Activated CD4-positive, alpha-beta T cell treated with anti-CD3 and anti-CD28 coated beads, Interleukin-2, amount 10 ng/mL, durations not matched to agents 7 days and 5 days (primary cell): ENCODE data around the gene SPPL3. TPM values are rescaled to one million over a fixed set of nuclear protein-coding genes. Genes with fewer than 3 reads are reported as not detected.

Experiments used
- CTCF ChIA-PET: fragments of 350-600 bp; sonication (Branson Sonifier 250); formaldehyde crosslinking; loops from one replicate; lab custom pipeline; 2021; ENCODE audit warnings: antibody characterized with exemption; lab: Charles Lee
- POLR2A ChIA-PET: fragments of 350-600 bp; sonication (Branson Sonifier 250); formaldehyde crosslinking; loops from one replicate; lab custom pipeline; 2021; ENCODE audit warnings: antibody characterized with exemption; lab: Charles Lee
- DNase-seq: peaks from one replicate; pipeline ENCODE4 v3.0.0-alpha.2; 2020
- H3K27ac Mint-ChIP-seq: one replicate; pipeline ENCODE4 v1.8.0; 2021; ENCODE audit warnings: mild to moderate bottlenecking, moderate library complexity, mixed read lengths
- H3K27me3 Mint-ChIP-seq: one replicate; pipeline ENCODE4 v1.8.0; 2021; ENCODE audit warnings: mixed read lengths
- H3K36me3 Mint-ChIP-seq: one replicate; pipeline ENCODE4 v1.8.0; 2021; ENCODE audit warnings: low read depth, mixed read lengths
- H3K4me1 Mint-ChIP-seq: one replicate; pipeline ENCODE4 v1.8.0; 2021; ENCODE audit warnings: mixed read lengths
- H3K4me3 Mint-ChIP-seq: one replicate; pipeline ENCODE4 v1.8.0; 2021; ENCODE audit warnings: mild to moderate bottlenecking, moderate library complexity, mixed read lengths
- H3K9me3 Mint-ChIP-seq: one replicate; pipeline ENCODE4 v1.8.0; 2021; ENCODE audit warnings: mixed read lengths
- total RNA-seq, 2 experiments: library from RNA; stranded (reverse); gene quantifications; one replicate each; pipeline ENCODE4 v1.2.3, GENCODE V29; 2021

SPPL3 gene
- total RNA-seq, 2 experiments from 2014 or later = 31.9 to 43.0 TPM

GRCh38 chr12:120757949-120758348, 146.2 kb downstream of the SPPL3 start:
- ChIA-PET POLR2A (interaction anchor here (0.6 kb wide), 1 partner anchor 155 kb away, joined by 3 read pairs; no protein-coding TSS in a partner anchor), CTCF (interaction anchor here (1.3 kb wide), 2 partner anchors 15 to 43 kb away, joined by 3 read pairs; no protein-coding TSS in a partner anchor)
- no peak for DNase-seq
- no peak overlapping the region for H3K4me3 Mint-ChIP-seq
- H3K27ac Mint-ChIP-seq = no peak overlapping the region
- H3K4me1 Mint-ChIP-seq = peaks cover 9% of the 10 kb centered on the region
- peaks cover 5% of the 10 kb centered on the region for H3K27me3 Mint-ChIP-seq
- peaks cover 13% of the 10 kb centered on the region for H3K36me3 Mint-ChIP-seq
- peaks cover 5% of the 10 kb centered on the region for H3K9me3 Mint-ChIP-seq

DNA sequence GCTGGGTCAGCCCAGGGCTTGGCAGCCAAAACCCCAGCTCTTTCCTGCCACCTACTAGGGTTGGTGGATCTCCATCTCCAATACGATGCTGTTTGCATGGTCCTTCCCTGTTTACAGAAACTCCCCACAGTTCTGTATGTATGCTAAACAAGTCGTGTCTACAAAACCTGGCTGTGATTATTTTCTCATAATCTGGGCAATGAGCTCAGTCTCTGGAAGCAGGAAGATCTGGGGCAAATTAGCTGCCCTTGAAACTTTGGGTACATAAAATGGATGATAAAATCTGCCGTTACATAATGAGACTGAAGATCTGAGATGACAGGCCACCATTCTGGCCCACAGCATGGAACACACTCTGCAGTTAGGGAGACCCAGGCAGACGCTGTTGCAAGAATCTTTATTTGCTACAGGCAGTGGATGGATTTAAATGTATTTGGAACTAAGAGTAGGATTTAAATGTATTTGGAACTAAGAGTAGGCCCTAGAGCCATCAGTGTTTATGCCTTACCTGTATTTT, 146.9 kb downstream of the SPPL3 start:
- Mint-ChIP-seq H3K4me1 (peaks cover 9% of the 10 kb centered on the region), H3K36me3 (peaks cover 12% of the 10 kb centered on the region), H3K9me3 (peaks cover 5% of the 10 kb centered on the region), H3K27ac (no peak overlapping the region), H3K4me3 (no peak overlapping the region), H3K27me3 (peaks cover 5% of the 10 kb centered on the region)
- DNase-seq = no peak
- ChIA-PET CTCF (interaction anchor here (1.3 kb wide), 1 partner anchor 43 kb away, joined by 3 read pairs; no protein-coding TSS in a partner anchor), POLR2A (no interaction called here)

DNA sequence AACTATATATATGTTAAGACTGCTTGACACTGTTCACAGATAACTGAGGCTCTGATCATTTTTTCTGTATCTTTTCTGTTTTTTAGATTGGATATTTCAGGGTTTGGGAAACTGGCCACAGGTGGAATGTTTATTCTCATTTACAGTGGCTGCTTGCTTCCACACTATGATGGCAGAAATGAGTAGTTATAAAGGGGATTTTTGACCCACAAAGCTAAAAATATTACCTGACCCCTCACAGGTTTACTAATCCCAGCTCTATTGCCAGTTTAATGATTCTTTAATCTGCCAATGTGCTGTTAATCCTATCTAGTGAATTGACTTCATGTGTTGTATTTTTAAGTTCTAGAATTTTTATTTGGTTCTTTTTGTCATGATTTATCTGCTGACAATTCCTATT, 148.9 kb downstream of the SPPL3 start:
- Mint-ChIP-seq H3K27me3 (peaks cover 5% of the 10 kb centered on the region), H3K4me3 (no peak overlapping the region), H3K4me1 (peaks cover 2% of the 10 kb centered on the region), H3K36me3 (peaks cover 4% of the 10 kb centered on the region), H3K27ac (no peak overlapping the region), H3K9me3 (peaks cover 5% of the 10 kb centered on the region)
- no peak for DNase-seq
- CTCF ChIA-PET = interaction anchor here (0.5 kb wide), 1 partner anchor 342 kb away, joined by 4 read pairs; no protein-coding TSS in a partner anchor
- POLR2A ChIA-PET = no interaction called here

DNA sequence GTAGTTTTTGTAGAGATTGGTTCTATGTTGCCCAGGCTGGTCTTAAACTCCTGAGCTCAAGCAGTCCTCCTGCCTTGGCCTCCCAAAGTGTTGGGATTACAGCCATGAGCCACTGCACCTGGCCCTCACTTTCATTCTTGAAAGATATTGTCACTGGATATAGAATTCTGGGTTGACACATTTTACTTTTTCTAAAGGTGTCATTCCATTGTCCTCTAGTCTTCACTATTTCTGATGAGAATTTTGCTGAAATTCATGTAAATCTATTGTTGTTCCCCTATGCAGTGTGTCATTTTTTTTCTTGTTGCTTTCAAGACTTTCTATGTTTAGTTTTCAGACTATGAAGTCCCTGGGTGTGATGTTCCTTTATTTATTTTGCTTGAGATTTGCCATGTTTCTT, 149.4 kb downstream of the SPPL3 start:
- DNase-seq = no peak
- POLR2A ChIA-PET = no interaction called here
- H3K27ac Mint-ChIP-seq = no peak overlapping the region
- H3K4me1 Mint-ChIP-seq = no peaks in the 10 kb centered on the region
- H3K4me3 Mint-ChIP-seq = no peak overlapping the region
- peaks cover 5% of the 10 kb centered on the region for H3K9me3 Mint-ChIP-seq
- CTCF ChIA-PET = no interaction called here
- H3K27me3 Mint-ChIP-seq = peaks cover 5% of the 10 kb centered on the region
- H3K36me3 Mint-ChIP-seq = peaks cover 4% of the 10 kb centered on the region

DNA sequence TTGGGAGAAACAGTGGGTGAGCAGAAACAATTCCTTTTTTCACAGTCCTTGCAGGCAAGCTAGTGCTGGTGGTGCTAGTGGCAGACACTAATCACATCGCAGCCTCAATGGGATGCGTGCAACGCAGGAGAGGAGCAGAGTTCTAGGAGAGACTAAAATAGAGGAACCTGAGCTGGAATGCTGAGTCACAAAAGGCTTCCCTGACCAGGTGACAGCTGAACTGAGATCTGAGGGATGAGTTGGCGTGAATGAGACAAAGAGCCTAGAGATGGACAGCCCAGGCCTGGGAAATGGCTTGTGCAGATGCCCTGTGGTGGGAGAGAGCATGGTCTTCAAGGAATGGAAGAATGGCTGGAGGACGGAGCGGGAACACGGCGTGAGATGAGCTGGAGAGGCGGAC, 152.8 kb downstream of the SPPL3 start:
- Mint-ChIP-seq H3K4me1 (peaks cover 5% of the 10 kb centered on the region), H3K36me3 (peaks cover 4% of the 10 kb centered on the region), H3K27ac (no peak overlapping the region), H3K9me3 (peaks cover 5% of the 10 kb centered on the region), H3K4me3 (no peak overlapping the region), H3K27me3 (peaks cover 5% of the 10 kb centered on the region)
- CTCF ChIA-PET = no interaction called here
- POLR2A ChIA-PET = no interaction called here
- no peak for DNase-seq

- ChIA-PET CTCF (interaction anchor here (0.5 to 0.6 kb wide), 4 partner anchors 83 to 370 kb away, joined by 3 read pairs; no protein-coding TSS in a partner anchor), POLR2A (no interaction called here)
- Mint-ChIP-seq H3K27me3 (peaks cover 5% of the 10 kb centered on the region), H3K4me1 (peaks cover 5% of the 10 kb centered on the region), H3K4me3 (no peak overlapping the region), H3K27ac (no peak overlapping the region), H3K36me3 (peaks cover 4% of the 10 kb centered on the region), H3K9me3 (peaks cover 5% of the 10 kb centered on the region)
- DNase-seq = no peak
These were observed 153.4 kb downstream of the SPPL3 start for GRCh38 chr12:120750806-120751205.

GRCh38 chr12:120749256-120749655, 154.9 kb downstream of the SPPL3 start:
- CTCF ChIA-PET = interaction anchor here (0.6 kb wide), 1 partner anchor 51 kb away, joined by 3 read pairs; no protein-coding TSS in a partner anchor
- Mint-ChIP-seq H3K4me1 (peaks cover 5% of the 10 kb centered on the region), H3K27me3 (peaks cover 3% of the 10 kb centered on the region), H3K4me3 (no peak overlapping the region), H3K27ac (no peak overlapping the region), H3K36me3 (no peaks in the 10 kb centered on the region), H3K9me3 (no peaks in the 10 kb centered on the region)
- DNase-seq = no peak
- POLR2A ChIA-PET = interaction anchor here (0.6 kb wide), 1 partner anchor 1563 kb away, joined by 4 read pairs; no protein-coding TSS in a partner anchor

GRCh38 chr12:120748242-120748641, 155.9 kb downstream of the SPPL3 start:
- no peaks in the 10 kb centered on the region for H3K9me3 Mint-ChIP-seq
- no peak for DNase-seq
- H3K27me3 Mint-ChIP-seq = no peaks in the 10 kb centered on the region
- H3K4me3 Mint-ChIP-seq = no peak overlapping the region
- POLR2A ChIA-PET = no interaction called here
- CTCF ChIA-PET = no interaction called here
- peaks cover 5% of the 10 kb centered on the region for H3K4me1 Mint-ChIP-seq
- no peak overlapping the region for H3K27ac Mint-ChIP-seq
- no peaks in the 10 kb centered on the region for H3K36me3 Mint-ChIP-seq

- Mint-ChIP-seq H3K36me3 (no peaks in the 10 kb centered on the region), H3K4me3 (no peak overlapping the region), H3K27me3 (no peaks in the 10 kb centered on the region), H3K4me1 (peaks cover 5% of the 10 kb centered on the region), H3K9me3 (no peaks in the 10 kb centered on the region), H3K27ac (no peak overlapping the region)
- no peak for DNase-seq
- ChIA-PET POLR2A (no interaction called here), CTCF (no interaction called here)
These were observed 159.2 kb downstream of the SPPL3 start for GRCh38 chr12:120744922-120745493.

DNA sequence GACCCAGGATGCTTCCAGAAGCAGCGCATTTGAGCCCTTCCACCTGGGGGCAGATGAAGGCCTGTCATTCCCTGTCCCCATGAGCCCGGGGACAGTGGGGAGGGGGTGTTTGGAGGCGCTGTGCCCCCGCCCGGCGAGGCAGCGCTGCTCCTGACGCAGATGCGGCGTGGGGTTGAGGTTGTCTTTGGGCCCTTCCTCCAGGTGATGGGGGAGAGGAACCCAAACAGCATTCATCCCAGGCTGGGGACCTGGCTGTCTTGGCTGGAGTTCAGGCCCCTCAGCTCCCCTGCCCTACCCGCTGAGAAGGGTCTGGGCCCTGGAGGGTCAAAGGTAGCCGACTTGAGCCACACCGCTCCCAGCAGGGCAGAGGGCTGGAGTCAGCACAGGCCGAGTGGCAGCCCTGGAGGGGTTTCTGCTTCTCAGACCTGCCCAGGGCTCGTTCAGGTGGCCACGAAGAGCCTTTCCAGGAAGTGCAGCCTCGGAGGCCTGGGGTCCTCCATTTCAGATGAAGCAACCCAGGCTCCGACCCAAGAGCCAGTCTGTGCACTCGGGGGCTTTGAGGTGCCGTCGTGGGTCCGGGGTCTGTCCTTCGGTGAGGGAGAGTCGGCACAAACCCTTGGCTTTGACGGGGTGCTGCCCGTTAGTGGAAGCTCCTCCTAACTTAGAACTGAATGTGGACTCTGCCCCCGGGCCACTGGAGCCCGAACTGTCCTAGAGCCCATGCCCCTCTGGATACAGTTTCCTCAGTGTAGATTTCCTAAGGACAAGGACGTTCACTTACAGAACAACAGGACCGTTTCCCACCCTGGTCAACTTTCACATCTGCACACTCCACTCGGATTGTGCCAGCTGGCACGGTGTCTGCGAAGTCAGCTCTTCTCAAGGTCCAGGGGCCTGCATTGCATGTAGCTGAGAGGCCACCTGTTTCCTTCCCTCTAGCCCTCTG, 162.4 kb downstream of the SPPL3 start:
- Mint-ChIP-seq H3K4me3 (no peak overlapping the region), H3K36me3 (no peaks in the 10 kb centered on the region), H3K27me3 (no peaks in the 10 kb centered on the region), H3K4me1 (no peaks in the 10 kb centered on the region), H3K9me3 (no peaks in the 10 kb centered on the region), H3K27ac (no peak overlapping the region)
- ChIA-PET CTCF (interaction anchor here (1.4 kb wide), 1 partner anchor 17 kb away, joined by 3 read pairs; no protein-coding TSS in a partner anchor), POLR2A (no interaction called here)
- DNase-seq = no peak

DNA sequence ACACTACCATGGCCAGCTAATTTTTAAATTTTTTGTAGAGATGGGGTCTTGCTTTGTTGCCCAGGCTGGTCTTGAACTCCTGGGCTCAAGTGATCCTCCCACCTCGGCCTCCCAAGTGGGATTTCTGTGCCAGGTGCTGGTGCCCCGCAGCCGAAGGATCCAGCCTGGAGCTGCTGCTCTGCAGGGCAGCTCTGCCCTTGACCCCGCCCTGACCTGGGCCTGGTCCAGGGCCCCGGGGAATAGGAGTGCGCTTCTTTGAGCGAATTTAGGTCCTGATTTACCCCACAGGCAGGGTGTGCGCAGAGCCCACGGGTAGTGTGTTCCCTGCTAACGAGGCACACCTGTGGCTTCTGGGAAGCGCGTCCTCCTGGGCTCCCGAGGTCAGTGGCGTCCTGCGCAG, 163.3 kb downstream of the SPPL3 start:
- Mint-ChIP-seq H3K27me3 (no peaks in the 10 kb centered on the region), H3K9me3 (no peaks in the 10 kb centered on the region), H3K36me3 (no peaks in the 10 kb centered on the region), H3K4me3 (no peak overlapping the region), H3K4me1 (no peaks in the 10 kb centered on the region), H3K27ac (no peak overlapping the region)
- no peak for DNase-seq
- ChIA-PET POLR2A (no interaction called here), CTCF (no interaction called here)

GRCh38 chr12:120739821-120740613, 164.1 kb downstream of the SPPL3 start:
- H3K4me1 Mint-ChIP-seq = no peaks in the 10 kb centered on the region
- no peak overlapping the region for H3K27ac Mint-ChIP-seq
- H3K9me3 Mint-ChIP-seq = no peaks in the 10 kb centered on the region
- DNase-seq = no peak
- H3K36me3 Mint-ChIP-seq = no peaks in the 10 kb centered on the region
- ChIA-PET POLR2A (no interaction called here), CTCF (no interaction called here)
- no peak overlapping the region for H3K4me3 Mint-ChIP-seq
- H3K27me3 Mint-ChIP-seq = no peaks in the 10 kb centered on the region
